ENCODE measurements around the gene AHSA1. TPM values are rescaled to one million over a fixed set of nuclear protein-coding genes. Genes with fewer than 3 reads are reported as not detected.
"Not testable (repeated sequence)": the region's sequence is repeated elsewhere in the genome, so short reads cannot be mapped to it uniquely, and the experiment has no call there.

The AHSA1 gene
- 100 to 1,000 TPM in 2 of 4 donors, 10 to 100 TPM in 2; 82.4 to 158 (median 101) TPM for total RNA-seq

DNA sequence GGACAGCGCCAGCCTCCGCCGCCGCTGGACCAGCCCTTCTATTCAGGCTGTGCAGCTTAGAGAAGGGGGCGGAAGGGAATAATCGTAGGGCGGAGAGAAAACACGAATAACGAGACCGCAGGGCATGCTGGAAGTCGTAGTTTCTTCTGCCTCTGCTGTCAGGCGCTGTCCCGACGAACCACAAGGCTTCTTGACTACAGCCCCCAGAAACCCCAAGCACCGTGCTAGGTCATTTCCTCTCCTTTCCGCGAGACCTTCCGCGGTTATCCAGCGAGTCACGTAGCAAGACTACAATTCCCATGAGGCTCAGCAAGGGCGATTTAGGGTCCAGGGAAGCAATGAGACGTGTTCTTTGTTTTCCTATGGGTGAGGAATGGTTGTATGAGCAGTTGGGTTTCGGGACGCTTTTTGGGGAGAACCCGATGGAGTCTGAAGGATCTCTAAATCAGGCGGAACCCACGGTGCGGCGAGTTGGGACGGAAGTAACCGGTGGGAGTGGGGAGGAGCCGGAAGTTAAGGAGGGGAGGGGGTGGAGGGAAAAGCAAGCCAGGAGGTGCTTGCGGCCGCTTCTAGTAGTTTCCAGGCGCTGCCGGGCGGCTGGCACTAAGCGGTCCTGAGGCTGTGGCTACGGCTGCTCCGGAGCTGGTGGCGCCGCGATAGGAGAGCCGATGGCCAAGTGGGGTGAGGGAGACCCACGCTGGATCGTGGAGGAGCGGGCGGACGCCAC is at the start of gene AHSA1, which contains the start of gene VIPAS39:
Gene AHSA1 (plus strand): TSS at position 572 of the 727 bp plus-strand sequence. CDS start 97 bp downstream, at position 669.
Gene VIPAS39 (minus strand): TSS at position 80 of the 727 bp plus-strand sequence. CDS start 3,499 bp downstream, outside the sequence.
- peak; percentile 70 for DNase-seq (ENCODE audit: low spot score)
- TF ChIP-seq CTCF (IDR thresholded peaks at IDR 0.05), result no peak
- ATAC-seq (ENCODE audit: low FRiP score), result peak; percentile 98

DNA sequence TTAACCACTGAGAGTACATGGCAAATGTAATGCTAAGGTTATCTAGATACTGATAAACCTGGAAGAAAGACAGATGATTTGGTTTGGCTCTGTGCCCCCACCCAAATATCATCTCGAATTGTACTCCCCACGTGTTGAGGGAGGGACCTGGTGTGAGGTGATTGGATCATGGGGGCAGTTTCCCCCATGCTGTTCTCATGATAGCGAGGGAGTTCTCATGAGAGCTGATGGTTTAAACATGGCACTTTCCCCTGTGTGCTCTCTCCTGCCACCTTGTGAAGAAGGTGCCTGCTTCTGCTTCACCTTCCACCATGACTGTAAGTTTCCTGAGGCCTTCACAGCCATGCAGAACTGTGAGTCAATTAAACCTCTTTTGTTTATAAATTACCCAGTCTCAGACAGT is 48.8 kb upstream of the AHSA1 start:
- ATAC-seq (ENCODE audit: low FRiP score) (no peak), DNase-seq (ENCODE audit: low spot score) (no peak)
- TF ChIP-seq CTCF (IDR thresholded peaks at IDR 0.05), result no peak

GRCh38 chr14:77415403-77416030 is 42.4 kb upstream of the AHSA1 start:
- not testable (repeated sequence) for DNase-seq (ENCODE audit: low spot score); ATAC-seq (ENCODE audit: low FRiP score)

DNA sequence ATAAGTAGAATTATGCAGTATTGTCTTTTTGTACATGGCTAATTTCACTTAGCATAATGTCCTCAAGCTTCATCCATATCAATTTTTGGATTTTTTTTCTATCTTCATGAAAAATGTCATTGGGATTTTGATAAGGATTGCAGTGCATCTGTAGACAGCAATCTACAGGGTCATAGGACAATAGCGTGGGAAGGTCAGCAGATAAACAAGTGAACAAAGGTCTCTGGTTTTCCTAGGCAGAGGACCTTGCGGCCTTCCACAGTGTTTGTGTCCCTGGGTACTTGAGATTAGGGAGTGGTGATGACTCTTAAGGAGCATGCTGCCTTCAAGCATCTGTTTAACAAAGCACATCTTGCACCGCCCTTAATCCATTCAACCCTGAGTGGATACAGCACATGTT is 41.8 kb upstream of the AHSA1 start:
- not testable (repeated sequence) for DNase-seq (ENCODE audit: low spot score); ATAC-seq (ENCODE audit: low FRiP score)

DNA sequence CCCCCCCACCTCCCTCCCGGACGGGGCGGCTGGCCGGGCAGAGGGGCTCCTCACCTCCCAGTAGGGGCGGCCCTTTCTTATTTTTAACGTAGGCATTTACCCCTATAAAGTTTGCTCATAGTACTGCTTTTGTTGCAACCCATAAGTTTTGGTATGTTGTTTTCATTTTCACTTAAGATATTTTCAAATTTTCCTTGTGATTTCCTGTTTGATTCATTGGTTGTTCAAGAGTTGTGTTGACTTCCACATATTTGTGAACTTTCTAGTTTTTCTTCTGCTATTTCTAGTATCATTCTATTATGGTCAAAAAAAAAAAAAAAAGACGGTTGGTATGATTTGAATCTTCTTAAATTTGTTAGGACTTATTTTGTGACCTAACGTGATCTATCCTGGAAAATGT is 41.1 kb upstream of the AHSA1 start:
- no peak for TF ChIP-seq CTCF (IDR thresholded peaks at IDR 0.05)
- DNase-seq (ENCODE audit: low spot score) (no peak), ATAC-seq (ENCODE audit: low FRiP score) (no peak)

DNA sequence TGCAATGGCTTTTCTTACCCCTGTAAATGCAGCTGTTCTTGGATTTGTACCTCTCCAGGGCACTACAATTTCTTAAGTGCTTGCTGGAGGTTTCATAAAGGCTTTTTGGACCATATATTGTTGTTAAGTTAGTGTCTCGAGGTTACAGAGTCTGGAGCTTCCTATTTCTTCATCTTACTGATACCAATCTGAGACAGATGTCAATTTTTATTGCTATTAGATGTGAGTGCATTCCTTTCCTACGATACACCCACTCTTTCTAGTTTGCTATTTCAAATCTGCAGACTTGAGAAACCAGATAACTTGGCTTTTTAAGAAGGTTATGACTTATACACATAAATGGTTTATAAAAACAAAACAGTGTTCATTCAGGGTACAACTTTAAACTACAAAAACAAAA is 36.7 kb upstream of the AHSA1 start:
- DNase-seq (ENCODE audit: low spot score) (no peak), ATAC-seq (ENCODE audit: low FRiP score) (no peak)
- TF ChIP-seq CTCF (IDR thresholded peaks at IDR 0.05), result no peak

GRCh38 chr14:77423423-77423822 is 34.5 kb upstream of the AHSA1 start, which contains the start of gene NOXRED1:
Gene NOXRED1 (minus strand): TSS chr14:77423523. CDS start chr14:77422889, 634 bp downstream.
- DNase-seq (ENCODE audit: low spot score), result no peak
- no peak for ATAC-seq (ENCODE audit: low FRiP score)
- TF ChIP-seq CTCF (IDR thresholded peaks at IDR 0.05), result no peak

DNA sequence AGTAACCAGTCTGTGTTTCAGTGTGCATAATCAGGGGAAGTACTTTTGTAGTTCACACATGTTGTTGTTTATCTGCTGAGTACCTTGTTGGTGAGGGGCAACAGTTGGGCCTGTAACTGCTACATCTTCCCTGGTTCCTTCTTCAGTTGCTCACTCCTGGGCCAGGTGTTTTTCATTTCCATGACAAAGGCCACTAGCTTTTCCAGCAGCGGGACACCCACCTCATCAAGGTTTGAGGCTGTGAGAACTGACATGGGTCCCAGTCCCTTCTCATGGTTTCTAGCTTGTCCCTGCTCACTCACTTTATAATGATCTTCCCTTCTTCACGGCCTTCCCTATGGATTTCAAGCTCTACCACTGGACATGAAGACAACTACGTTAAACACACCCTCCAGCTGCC is 33.0 kb upstream of the AHSA1 start:
- no peak for DNase-seq (ENCODE audit: low spot score)
- TF ChIP-seq CTCF (IDR thresholded peaks at IDR 0.05), result no peak
- no peak for ATAC-seq (ENCODE audit: low FRiP score)

Data from omental fat pad (tissue), 4 donors.